Right lobe of liver (tissue), 6 donors: ENCODE results near the gene CLDN7. TPM values are rescaled to one million over a fixed set of nuclear protein-coding genes. Genes with fewer than 3 reads are reported as not detected.

Experiments
- ATAC-seq, 4 donors: fragments of 200-7000 bp; cut with Tn5 transposase; one replicate each; pipeline ENCODE4 v1.9.1; 2020; ENCODE audit warnings: mild to moderate bottlenecking in 4 of 4, moderate library complexity in 4 of 4
- DNase-seq, 3 donors: peaks; one replicate each; pipeline ENCODE4 v3.0.0-alpha.2; 2020
- H3K27ac ChIP-seq, 3 donors: fragments of 200-600 bp; one replicate each; pipeline ENCODE4 v1.8.0; 2022
- H3K27me3 ChIP-seq, 2 donors: fragments of 200-600 bp; one replicate each; pipeline ENCODE4 v1.8.0; 2022
- H3K36me3 ChIP-seq, 4 donors: fragments of 200-600 bp; sonication (generic) in 1 of 4; one replicate each; pipeline versions ENCODE4 v1.5.1 to v1.8.0; 2017 to 2022; ENCODE audit warnings: control low read depth in 1 of 4
- H3K4me1 ChIP-seq, 4 donors: fragments of 200-600 bp; sonication (generic) in 1 of 4; one replicate each; pipeline versions ENCODE4 v1.5.1 to v1.8.0; 2017 to 2022; ENCODE audit warnings: control low read depth in 1 of 4
- H3K4me3 ChIP-seq, 3 donors: fragments of 200-600 bp; one replicate each; pipeline ENCODE4 v1.8.0; 2022
- H3K9me3 ChIP-seq, 4 donors: fragments of 200-600 bp; sonication (generic) in 1 of 4; one replicate each; pipeline versions ENCODE4 v1.5.1 to v1.8.0; 2017 to 2022; ENCODE audit warnings: control low read depth in 1 of 4
- CTCF ChIP-seq, 4 donors: fragments of 200-600 bp in 3 of 4; fragments of 450-650 bp in 1 of 4; IDR thresholded peaks; one replicate each; pipeline versions ENCODE4 v1.5.1 to v1.8.0; 2016 to 2022; ENCODE audit warnings: antibody characterized with exemption in 4 of 4, mild to moderate bottlenecking in 2 of 4
- POLR2A ChIP-seq: fragments of 450-650 bp; IDR thresholded peaks from one replicate; pipeline ENCODE4 v1.6.1; 2017; ENCODE audit warnings: antibody characterized with exemption, mild to moderate bottlenecking
- whole genome bisulfite sequencing: methylation state at CpG from one replicate; pipeline ENCODE4 v1.1.6; 2018; ENCODE audit warnings: low coverage, low lambda C conversion rate; ENCODE audit not compliant: insufficient coverage; ENCODE audit errors: missing lambda C conversion rate; 5-methylcytosine and 5-hydroxymethylcytosine counted together
- intact Hi-C, 2 donors: fragments of 100-400 bp; cut with DNase I; formaldehyde crosslinking; loops; one replicate each; pipeline versions ENCODE4 v1.11.2 to v1.14.1; 2022
- total RNA-seq, 6 experiments: library from RNA; depleted of rRNA in 2 of 6; stranded (reverse); fragments of >200 nt in 2 of 6; fragmentation: NEBNext Ultra II Directional in 3 of 6; extraction: Animal tissue kit (Norgen Biotek cat#: 25700) in 3 of 6; gene quantifications; one replicate each; pipeline versions ENCODE4 v1.1.0 to v1.2.4, GENCODE V29; 2016 to 2023
- donor health status: DM: no; HTN: yes; CAD: no.
- donor health status: DM: no; HTN: no; CAD: no.
- donor health status: DM: no; HTN: no; CAD: no.
- donor health status: DM: no; HTN: yes; CAD: no.
- donor health status: DM: no; HTN: yes; CAD: no.

CLDN7 gene
- total RNA-seq, 6 experiments from 2014 or later = 9.6 to 114 (median 23.3) TPM

GRCh38 chr17:7219812-7220592, 42.3 kb downstream of the CLDN7 start, which contains the start of the genes ACADVL and DLG4:
TSS of gene ACADVL (plus strand) at chr17:7219938. CDS start at chr17:7219985, 47 bp downstream.
TSS of gene DLG4 (minus strand) at chr17:7219836.
- Histone ChIP-seq H3K36me3 (peaks cover 0 to 38% (median 19%) of the 10 kb centered on the region in 4 donors), H3K4me3 (peak within 1 kb of the TSS; percentile 76 to 99 (median 85)), H3K4me1 (peaks cover 0 to 39% (median 10%) of the 10 kb centered on the region in 4 donors), H3K27me3 (no peaks in the 10 kb centered on the region), H3K9me3 (no peaks in the 10 kb centered on the region), H3K27ac (peak within 1 kb of the TSS; percentile 94 to 100 (median 96))
- under 1% methylated on average over 17 of the region's 63 CpGs for WGBS
- DNase-seq (peak; percentile 92 to 96 (median 94)), ATAC-seq (peak; percentile 73 to 83 (median 80))
- intact Hi-C loops = no loop called here
- TF ChIP-seq POLR2A = peak; percentile 98
- no peak for TF ChIP-seq CTCF (IDR thresholded peaks at IDR 0.05)

- Histone ChIP-seq H3K27me3 (no peaks in the 10 kb centered on the region), H3K36me3 (peaks cover 0 to 32% (median 16%) of the 10 kb centered on the region in 4 donors), H3K27ac (peak overlapping the region; percentile 94 to 100 (median 96)), H3K4me1 (peaks cover 0 to 44% (median 10%) of the 10 kb centered on the region in 4 donors), H3K9me3 (no peaks in the 10 kb centered on the region), H3K4me3 (peak overlapping the region; percentile 76 to 99 (median 85))
- TF ChIP-seq POLR2A (no peak), CTCF (IDR thresholded peaks at IDR 0.05) (no peak)
- no peak for DNase-seq
- no peak for ATAC-seq
- 16% methylated on average over 12 of the region's 12 CpGs for WGBS
- intact Hi-C loops = no loop called here
Observed at GRCh38 chr17:7219229-7219811, 43.0 kb downstream of the CLDN7 start.

GRCh38 chr17:7218758-7219157, 43.5 kb downstream of the CLDN7 start:
- H3K27me3 ChIP-seq = no peaks in the 10 kb centered on the region
- no peak for ATAC-seq
- 92% methylated on average over 5 of the region's 6 CpGs for WGBS
- H3K36me3 ChIP-seq = peaks cover 0 to 27% (median 11%) of the 10 kb centered on the region in 4 donors
- peak in 1 of 3 donors; percentile 16 for DNase-seq
- no peak for TF ChIP-seq CTCF (IDR thresholded peaks at IDR 0.05)
- TF ChIP-seq POLR2A = no peak
- H3K27ac ChIP-seq = no peak overlapping the region
- H3K9me3 ChIP-seq = no peaks in the 10 kb centered on the region
- intact Hi-C loops = no loop called here
- peaks cover 2 to 45% (median 10%) of the 10 kb centered on the region in 4 donors for H3K4me1 ChIP-seq
- no peak overlapping the region for H3K4me3 ChIP-seq

- no CpG with 5 or more reads among the region's 6 CpGs for WGBS
- H3K36me3 ChIP-seq = peaks cover 0 to 21% (median 7%) of the 10 kb centered on the region in 4 donors
- no peaks in the 10 kb centered on the region for H3K9me3 ChIP-seq
- H3K4me3 ChIP-seq = no peak overlapping the region
- ATAC-seq (no peak), DNase-seq (peak in 1 of 3 donors; percentile 20)
- TF ChIP-seq POLR2A (no peak), CTCF (IDR thresholded peaks at IDR 0.05) (no peak)
- intact Hi-C loops = no loop called here
- no peaks in the 10 kb centered on the region for H3K27me3 ChIP-seq
- H3K27ac ChIP-seq = no peak overlapping the region
- peaks cover 2 to 41% (median 10%) of the 10 kb centered on the region in 4 donors for H3K4me1 ChIP-seq
Observed at GRCh38 chr17:7218166-7218565, 44.1 kb downstream of the CLDN7 start.
